ENCODE measurements around the gene PA2G4. TPM values are rescaled to one million over a fixed set of nuclear protein-coding genes. Genes with fewer than 3 reads are reported as not detected.

PA2G4 gene
- total and polyA plus RNA-seq, 4 experiments from 2014 or later: 106 to 223 (median 156) TPM

DNA sequence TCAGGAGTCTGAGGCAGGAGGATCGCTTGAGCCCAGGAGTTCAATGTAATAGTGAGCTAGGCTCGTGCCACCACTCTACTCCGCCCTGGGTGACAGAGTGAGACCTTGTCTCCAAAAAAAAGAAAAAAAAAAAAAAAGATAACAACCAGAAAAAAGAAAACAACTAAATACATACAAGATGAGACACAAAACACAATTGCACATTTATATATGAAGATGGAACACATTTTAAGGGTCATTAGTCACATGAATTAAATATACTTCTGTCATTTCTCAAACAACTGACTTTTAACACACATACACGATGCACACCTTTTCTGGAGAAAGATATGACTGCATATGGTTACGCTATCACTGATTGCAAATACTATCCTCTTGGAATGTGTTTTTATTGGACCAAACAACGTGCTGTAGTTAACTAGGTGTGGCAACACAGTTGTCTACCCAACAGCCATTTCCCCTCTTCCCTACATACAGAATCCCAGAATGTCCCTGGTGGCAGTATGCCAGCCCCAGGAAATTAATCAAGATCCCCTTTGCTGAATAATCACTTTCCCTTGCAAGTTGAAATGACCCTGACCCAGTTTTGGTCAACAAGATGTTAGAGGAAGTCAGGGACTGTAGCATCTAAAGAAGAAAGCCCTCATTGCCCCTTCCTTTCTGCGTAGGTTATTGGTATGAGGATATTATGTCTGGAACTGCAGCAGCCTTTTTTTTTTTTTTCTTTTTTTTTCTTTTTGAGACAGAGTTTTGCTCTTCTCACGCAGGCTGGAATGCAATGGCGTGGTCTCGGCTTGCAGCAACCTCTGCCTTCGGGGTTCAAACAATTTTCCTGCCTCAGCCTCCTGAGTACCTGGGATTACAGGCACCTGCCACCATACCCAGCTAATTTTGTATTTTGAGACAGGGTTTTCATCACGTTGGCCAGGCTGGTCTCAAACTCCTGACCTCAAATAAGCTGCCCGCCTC, 42.4 kb downstream of the PA2G4 start:
- Histone ChIP-seq H3K36me3 (ENCODE audit: insufficient read depth, low read length) (peaks cover 36% of the 10 kb centered on the region), H3K27ac (ENCODE audit: low read depth, low read length) (no peak overlapping the region), H3K4me3 (ENCODE audit: low read length in 2 of 2) (no peak overlapping the region), H3K4me1 (ENCODE audit: insufficient read depth, low read length) (peaks cover 35% of the 10 kb centered on the region), H3K27me3 (ENCODE audit: insufficient read depth, low read length) (no peaks in the 10 kb centered on the region), H3K9me3 (ENCODE audit: control insufficient read depth in 1 of 2, low read length in 2 of 2) (no peaks in the 10 kb centered on the region)
- Mint-ChIP-seq H3K27me3 (no peaks in the 10 kb centered on the region), H3K27ac (peak overlapping the region in 4 of 7 donors; percentile 16 to 47 (median 41)), H3K4me3 (no peak overlapping the region), H3K36me3 (peaks cover 36% of the 10 kb centered on the region in 2 donors), H3K4me1 (peaks cover 26 to 51% (median 39%) of the 10 kb centered on the region in 4 donors), H3K9me3 (no peaks in the 10 kb centered on the region)
- POLR2A ChIA-PET (ENCODE audit: partially characterized antibody): interaction anchor here (0.7 to 1.0 kb wide), 2 partner anchors 30 to 41 kb away, joined by 4 to 5 read pairs; no protein-coding TSS in a partner anchor
- no peak for DNase-seq
- CTCF ChIA-PET (ENCODE audit: partially characterized antibody): interaction anchor here (0.7 kb wide), 1 partner anchor 43 kb away, joined by 3 read pairs; no protein-coding TSS in a partner anchor
- intact Hi-C loops (cut with micrococcal nuclease): no loop called here

DNA sequence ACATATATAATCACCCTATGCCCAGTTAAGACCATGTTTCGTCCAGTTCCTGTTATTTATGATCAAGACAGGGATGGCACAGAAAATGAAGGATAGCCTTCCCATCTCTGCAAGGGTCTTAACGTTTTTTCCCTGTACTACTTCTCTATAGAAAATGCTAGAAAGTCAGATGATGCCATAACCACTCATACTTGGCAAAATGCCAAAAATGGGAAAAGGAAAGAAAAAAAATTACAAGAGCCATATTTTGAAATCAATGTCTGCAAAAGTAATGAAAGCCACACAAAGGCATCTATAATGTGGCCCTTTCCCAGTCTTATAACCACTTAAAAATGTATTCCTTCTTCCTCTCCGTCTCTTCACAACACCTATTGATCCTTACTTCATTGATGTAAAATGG, 46.2 kb downstream of the PA2G4 start:
- no peak overlapping the region for H3K27ac ChIP-seq (ENCODE audit: low read depth, low read length)
- H3K9me3 ChIP-seq (ENCODE audit: control insufficient read depth in 1 of 2, low read length in 2 of 2): no peaks in the 10 kb centered on the region
- no peaks in the 10 kb centered on the region for H3K9me3 Mint-ChIP-seq
- H3K4me3 Mint-ChIP-seq: peak overlapping the region in 7 of 8 donors; percentile 33 to 67 (median 53)
- DNase-seq: no peak
- H3K4me1 Mint-ChIP-seq: peaks cover 17 to 48% (median 28%) of the 10 kb centered on the region in 4 donors
- no peaks in the 10 kb centered on the region for H3K27me3 Mint-ChIP-seq
- CTCF ChIA-PET (ENCODE audit: partially characterized antibody): interaction anchor here (1.4 to 2.9 kb wide), 7 partner anchors 8 to 104 kb away, joined by 4 to 22 read pairs (median 7); partner anchors contain the start of genes ESYT1 and ZC3H10
- no peak overlapping the region for H3K4me3 ChIP-seq (ENCODE audit: low read length in 2 of 2)
- H3K27me3 ChIP-seq (ENCODE audit: insufficient read depth, low read length): no peaks in the 10 kb centered on the region
- peaks cover 0 to 1% of the 10 kb centered on the region in 2 donors for H3K36me3 Mint-ChIP-seq
- H3K36me3 ChIP-seq (ENCODE audit: insufficient read depth, low read length): no peaks in the 10 kb centered on the region
- H3K27ac Mint-ChIP-seq: peak overlapping the region; percentile 50 to 99 (median 95)
- intact Hi-C loops (cut with micrococcal nuclease): no loop called here
- peaks cover 27% of the 10 kb centered on the region for H3K4me1 ChIP-seq (ENCODE audit: insufficient read depth, low read length)
- POLR2A ChIA-PET (ENCODE audit: partially characterized antibody): interaction anchor here (1.2 to 2.1 kb wide), 3 partner anchors 25 to 71 kb away, joined by 3 to 12 read pairs (median 5); partner anchors contain the start of genes PA2G4 and RNF41

DNA sequence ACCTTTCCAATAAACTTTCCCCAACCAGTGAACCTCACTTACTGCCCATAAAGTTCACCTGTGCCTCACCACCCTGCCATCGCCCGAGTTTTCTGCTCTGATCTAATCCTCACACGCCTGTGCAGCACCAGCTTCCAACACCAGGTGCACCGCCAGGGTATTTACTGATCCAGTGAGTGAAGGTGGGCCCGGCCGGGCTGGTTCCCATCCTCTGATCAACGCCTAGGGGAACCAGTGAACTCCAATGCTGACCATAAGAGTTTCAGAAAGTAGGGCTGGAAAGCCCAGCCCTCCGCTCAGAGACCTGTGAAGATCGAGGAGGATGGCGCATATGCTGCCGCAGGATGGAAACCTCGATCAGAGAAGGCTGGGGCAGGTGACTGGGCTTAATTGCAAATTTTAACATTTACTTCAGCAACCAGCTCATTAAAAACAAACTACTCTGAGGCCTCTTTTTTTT, 47.3 kb downstream of the PA2G4 start:
- ChIA-PET CTCF (ENCODE audit: partially characterized antibody) (interaction anchor here (0.8 to 2.9 kb wide), 14 partner anchors 9 to 105 kb away, joined by 3 to 22 read pairs (median 4); partner anchors contain the start of genes ESYT1, RNF41, SMARCC2 and ZC3H10), POLR2A (ENCODE audit: partially characterized antibody) (interaction anchor here (0.6 to 2.1 kb wide), 19 partner anchors 18 to 321 kb away, joined by 3 to 24 read pairs (median 4); partner anchors contain the start of genes CNPY2, PA2G4, RNF41 and RPL41)
- Histone ChIP-seq H3K9me3 (ENCODE audit: control insufficient read depth in 1 of 2, low read length in 2 of 2) (no peaks in the 10 kb centered on the region), H3K36me3 (ENCODE audit: insufficient read depth, low read length) (no peaks in the 10 kb centered on the region), H3K27ac (ENCODE audit: low read depth, low read length) (peak overlapping the region; percentile 84), H3K4me1 (ENCODE audit: insufficient read depth, low read length) (peaks cover 27% of the 10 kb centered on the region), H3K27me3 (ENCODE audit: insufficient read depth, low read length) (no peaks in the 10 kb centered on the region), H3K4me3 (ENCODE audit: low read length in 2 of 2) (peak overlapping the region; percentile 66 to 91)
- peak overlapping the region; percentile 93 to 99 (median 97) for H3K27ac Mint-ChIP-seq
- intact Hi-C loops (cut with micrococcal nuclease): loop anchor here (1.0 kb wide), 4 partner anchors 22 to 322 kb away; partner anchors contain the start of genes DNAJC14, PA2G4 and ZC3H10
- H3K9me3 Mint-ChIP-seq: no peaks in the 10 kb centered on the region
- peak overlapping the region; percentile 91 to 96 (median 94) for H3K4me3 Mint-ChIP-seq
- no peaks in the 10 kb centered on the region for H3K36me3 Mint-ChIP-seq
- H3K4me1 Mint-ChIP-seq: peaks cover 15 to 47% (median 27%) of the 10 kb centered on the region in 4 donors
- peak; percentile 63 to 80 (median 67) for DNase-seq
- no peaks in the 10 kb centered on the region for H3K27me3 Mint-ChIP-seq

DNA sequence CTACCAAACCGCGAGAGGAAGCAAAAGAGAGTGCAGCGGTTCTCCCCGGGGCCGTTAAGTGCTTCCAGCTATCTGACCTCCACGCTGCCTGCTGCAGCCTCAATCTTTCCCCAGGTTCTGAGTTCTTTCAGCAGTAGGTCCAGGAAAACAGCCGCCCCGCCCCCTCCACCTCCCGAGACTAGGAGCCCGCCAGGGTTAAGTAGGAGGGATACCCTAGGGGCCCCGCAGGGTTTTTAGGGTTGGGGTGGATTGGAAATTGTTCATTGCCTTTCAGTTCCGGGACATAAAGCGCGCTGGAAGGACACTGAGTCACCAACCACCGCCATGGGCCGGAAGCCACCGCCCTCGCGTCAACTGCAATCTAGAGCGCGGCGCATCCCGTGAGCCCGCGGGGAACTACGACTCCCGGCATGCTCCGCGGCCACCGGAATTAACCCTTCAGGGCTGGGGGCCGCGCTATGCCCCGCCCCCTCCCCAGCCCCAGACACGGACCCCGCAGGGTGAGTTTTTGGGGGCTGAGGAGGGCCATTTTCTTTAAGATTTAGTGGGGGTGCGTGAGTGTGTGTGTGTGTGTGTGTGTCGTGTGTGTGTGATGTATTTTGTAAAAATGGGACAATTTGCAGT, 47.9 kb downstream of the PA2G4 start, which contains the start of gene MYL6B:
MYL6B (plus strand) TSS at position 456 of the 624 bp plus-strand sequence. CDS start 1,332 bp downstream, outside the sequence.
- intact Hi-C loops (cut with micrococcal nuclease): loop anchor here (1.0 kb wide), 4 partner anchors 23 to 323 kb away; partner anchors contain the start of genes DNAJC14, PA2G4 and ZC3H10
- CTCF ChIA-PET (ENCODE audit: partially characterized antibody): interaction anchor here (0.8 to 2.9 kb wide), 14 partner anchors 9 to 105 kb away, joined by 3 to 22 read pairs (median 4); partner anchors contain the start of genes ESYT1, RNF41, SMARCC2 and ZC3H10
- peaks cover 13 to 46% (median 26%) of the 10 kb centered on the region in 4 donors for H3K4me1 Mint-ChIP-seq
- peak; percentile 87 to 94 (median 88) for DNase-seq
- Histone ChIP-seq H3K4me1 (ENCODE audit: insufficient read depth, low read length) (peaks cover 33% of the 10 kb centered on the region), H3K9me3 (ENCODE audit: control insufficient read depth in 1 of 2, low read length in 2 of 2) (no peaks in the 10 kb centered on the region), H3K36me3 (ENCODE audit: insufficient read depth, low read length) (no peaks in the 10 kb centered on the region), H3K27me3 (ENCODE audit: insufficient read depth, low read length) (no peaks in the 10 kb centered on the region), H3K4me3 (ENCODE audit: low read length in 2 of 2) (peak within 1 kb of the TSS; percentile 66 to 91), H3K27ac (ENCODE audit: low read depth, low read length) (peak within 1 kb of the TSS; percentile 84)
- H3K27me3 Mint-ChIP-seq: no peaks in the 10 kb centered on the region
- POLR2A ChIA-PET (ENCODE audit: partially characterized antibody): interaction anchor here (0.6 to 2.1 kb wide), 19 partner anchors 17 to 322 kb away, joined by 3 to 24 read pairs (median 4); partner anchors contain the start of genes CNPY2, PA2G4, RNF41 and RPL41
- H3K4me3 Mint-ChIP-seq: peak within 1 kb of the TSS; percentile 91 to 96 (median 94)
- no peaks in the 10 kb centered on the region for H3K9me3 Mint-ChIP-seq
- peaks cover 0 to under 1% of the 10 kb centered on the region in 2 donors for H3K36me3 Mint-ChIP-seq
- peak within 1 kb of the TSS; percentile 93 to 99 (median 97) for H3K27ac Mint-ChIP-seq

DNA sequence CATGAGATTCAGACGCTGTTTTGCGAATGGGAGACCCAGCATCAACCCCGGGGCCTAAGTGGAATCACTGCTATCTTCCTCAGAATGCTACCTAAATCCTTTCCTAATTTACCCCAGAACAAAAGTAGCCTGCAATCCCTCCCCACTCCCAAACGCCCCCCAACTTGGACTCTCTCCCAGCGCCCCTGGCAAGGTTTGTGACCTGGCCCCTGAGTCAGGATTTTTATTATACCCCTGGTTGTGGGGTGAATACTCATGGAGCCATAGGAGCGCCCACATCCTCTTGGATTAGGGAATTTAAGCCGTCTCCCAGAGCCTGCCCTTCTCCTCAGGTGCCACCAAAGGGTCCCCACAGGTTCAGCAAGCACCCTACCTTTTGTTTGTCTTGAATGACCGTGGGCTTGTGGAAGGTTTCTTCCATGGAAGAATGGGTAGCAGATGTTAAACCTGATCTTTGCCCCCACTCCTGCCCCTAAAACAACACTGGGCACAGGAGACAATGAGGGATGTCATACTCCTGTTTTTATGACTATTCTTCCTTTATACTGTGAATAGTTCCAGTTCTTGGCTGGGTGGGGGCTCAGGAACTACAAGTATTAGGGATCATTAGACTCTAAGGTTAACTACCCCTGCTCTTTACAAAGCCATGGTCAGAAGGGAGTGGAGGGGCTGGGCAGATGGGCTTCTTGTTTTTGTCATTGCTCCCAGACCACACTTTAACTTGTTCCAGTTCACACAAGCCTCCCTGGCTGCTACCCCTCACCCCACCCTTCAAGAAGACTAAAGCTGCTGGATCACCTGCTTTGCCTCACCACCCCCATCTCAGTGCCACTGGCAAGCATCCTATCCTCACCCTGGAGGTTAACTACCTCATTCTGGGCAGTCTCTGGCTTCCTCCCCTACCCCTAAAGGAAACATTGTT, 48.7 kb downstream of the PA2G4 start:
- H3K36me3 Mint-ChIP-seq: peaks cover 0 to 4% of the 10 kb centered on the region in 2 donors
- H3K9me3 Mint-ChIP-seq: no peaks in the 10 kb centered on the region
- Histone ChIP-seq H3K27me3 (ENCODE audit: insufficient read depth, low read length) (no peaks in the 10 kb centered on the region), H3K4me1 (ENCODE audit: insufficient read depth, low read length) (peaks cover 36% of the 10 kb centered on the region), H3K36me3 (ENCODE audit: insufficient read depth, low read length) (no peaks in the 10 kb centered on the region), H3K9me3 (ENCODE audit: control insufficient read depth in 1 of 2, low read length in 2 of 2) (no peaks in the 10 kb centered on the region), H3K4me3 (ENCODE audit: low read length in 2 of 2) (peak overlapping the region in 1 of 2 donors; percentile 66), H3K27ac (ENCODE audit: low read depth, low read length) (peak overlapping the region; percentile 84)
- peak overlapping the region; percentile 91 to 96 (median 94) for H3K4me3 Mint-ChIP-seq
- H3K27me3 Mint-ChIP-seq: no peaks in the 10 kb centered on the region
- H3K4me1 Mint-ChIP-seq: peaks cover 17 to 54% (median 31%) of the 10 kb centered on the region in 4 donors
- intact Hi-C loops (cut with micrococcal nuclease): loop anchor here (1.0 kb wide), 4 partner anchors 24 to 324 kb away; partner anchors contain the start of genes DNAJC14, PA2G4 and ZC3H10
- ChIA-PET CTCF (ENCODE audit: partially characterized antibody) (no interaction called here), POLR2A (ENCODE audit: partially characterized antibody) (interaction anchor here (1.9 to 10.8 kb wide), 3 partner anchors 25 to 36 kb away, joined by 19 to 236 read pairs (median 126); partner anchors contain the start of genes ESYT1, RPL41, SMARCC2 and ZC3H10)
- DNase-seq: no peak
- peak overlapping the region; percentile 93 to 99 (median 97) for H3K27ac Mint-ChIP-seq

All from CD4-positive, alpha-beta memory T cell (primary cell).